Measurements from ENCODE around the gene KLHDC7B. TPM values are rescaled to one million over a fixed set of nuclear protein-coding genes. Genes with fewer than 3 reads are reported as not detected.

Gene KLHDC7B
- total and polyA plus RNA-seq, 2 of the 13 experiments (the other 11 are each of a cell fraction or from before 2014, with no cell fraction given), result 0.11 TPM; not detected in 1

DNA sequence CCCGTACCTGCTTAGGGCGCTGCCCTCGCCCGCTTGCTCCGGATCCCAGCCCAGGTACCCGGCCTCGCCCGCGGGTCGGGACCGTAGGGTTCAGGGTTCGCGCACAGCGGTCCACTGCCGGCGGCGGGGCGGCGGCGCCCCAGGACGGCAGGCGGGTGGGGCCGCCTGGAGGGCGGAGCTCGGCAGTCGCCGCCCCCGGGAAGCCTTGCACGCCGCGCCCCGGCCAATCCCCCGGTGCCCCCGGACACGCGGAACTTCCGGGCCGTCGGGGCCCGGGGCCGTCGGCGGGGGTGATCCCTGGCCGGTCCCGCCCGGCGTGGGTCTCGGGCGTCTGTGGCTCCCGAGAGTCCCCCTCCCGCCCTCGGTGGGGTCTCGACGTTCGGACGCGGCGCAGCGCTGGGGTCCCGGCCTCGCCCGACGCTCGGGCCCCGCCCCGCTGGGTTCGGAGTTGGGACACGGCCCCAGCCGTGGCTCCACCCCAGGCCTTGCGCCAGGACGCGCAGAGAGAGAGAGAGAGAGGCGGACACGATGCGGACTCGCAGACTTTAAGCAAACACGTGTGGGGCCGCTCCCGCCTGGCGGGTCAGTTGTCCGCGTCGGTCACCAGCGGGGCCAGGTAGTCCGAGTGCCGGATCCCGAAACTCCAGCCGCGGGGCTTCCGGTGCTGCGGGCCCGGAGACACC lies 15.7 kb upstream of the KLHDC7B start, which contains the start of gene TYMP (continued):
- peak; percentile 50; the same call in 1 of the 2 replicates for TF ChIP-seq ESRRA (CRISPR knock-in tag; IDR thresholded peaks at IDR 0.05; ENCODE audit: low read depth)
- TF ChIP-seq AGO2 (optimal IDR thresholded peaks at IDR 0.05; ENCODE audit: low read depth, low read length), result peak; percentile 86
- peak; percentile 88 for TF ChIP-seq MYPOP (CRISPR knock-in tag; IDR thresholded peaks at IDR 0.05)
- no peak for TF ChIP-seq ZNF512B (CRISPR knock-in tag; IDR thresholded peaks at IDR 0.05; ENCODE audit: borderline replicate concordance)
- TF ChIP-seq, protein P1, sequence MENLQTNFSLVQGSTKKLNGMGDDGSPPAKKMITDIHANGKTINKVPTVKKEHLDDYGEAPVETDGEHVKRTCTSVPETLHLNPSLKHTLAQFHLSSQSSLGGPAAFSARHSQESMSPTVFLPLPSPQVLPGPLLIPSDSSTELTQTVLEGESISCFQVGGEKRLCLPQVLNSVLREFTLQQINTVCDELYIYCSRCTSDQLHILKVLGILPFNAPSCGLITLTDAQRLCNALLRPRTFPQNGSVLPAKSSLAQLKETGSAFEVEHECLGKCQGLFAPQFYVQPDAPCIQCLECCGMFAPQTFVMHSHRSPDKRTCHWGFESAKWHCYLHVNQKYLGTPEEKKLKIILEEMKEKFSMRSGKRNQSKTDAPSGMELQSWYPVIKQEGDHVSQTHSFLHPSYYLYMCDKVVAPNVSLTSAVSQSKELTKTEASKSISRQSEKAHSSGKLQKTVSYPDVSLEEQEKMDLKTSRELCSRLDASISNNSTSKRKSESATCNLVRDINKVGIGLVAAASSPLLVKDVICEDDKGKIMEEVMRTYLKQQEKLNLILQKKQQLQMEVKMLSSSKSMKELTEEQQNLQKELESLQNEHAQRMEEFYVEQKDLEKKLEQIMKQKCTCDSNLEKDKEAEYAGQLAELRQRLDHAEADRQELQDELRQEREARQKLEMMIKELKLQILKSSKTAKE (CRISPR knock-in tag; IDR thresholded peaks at IDR 0.05; ENCODE audit: borderline replicate concordance), result no peak
- TF ChIP-seq, protein P2, sequence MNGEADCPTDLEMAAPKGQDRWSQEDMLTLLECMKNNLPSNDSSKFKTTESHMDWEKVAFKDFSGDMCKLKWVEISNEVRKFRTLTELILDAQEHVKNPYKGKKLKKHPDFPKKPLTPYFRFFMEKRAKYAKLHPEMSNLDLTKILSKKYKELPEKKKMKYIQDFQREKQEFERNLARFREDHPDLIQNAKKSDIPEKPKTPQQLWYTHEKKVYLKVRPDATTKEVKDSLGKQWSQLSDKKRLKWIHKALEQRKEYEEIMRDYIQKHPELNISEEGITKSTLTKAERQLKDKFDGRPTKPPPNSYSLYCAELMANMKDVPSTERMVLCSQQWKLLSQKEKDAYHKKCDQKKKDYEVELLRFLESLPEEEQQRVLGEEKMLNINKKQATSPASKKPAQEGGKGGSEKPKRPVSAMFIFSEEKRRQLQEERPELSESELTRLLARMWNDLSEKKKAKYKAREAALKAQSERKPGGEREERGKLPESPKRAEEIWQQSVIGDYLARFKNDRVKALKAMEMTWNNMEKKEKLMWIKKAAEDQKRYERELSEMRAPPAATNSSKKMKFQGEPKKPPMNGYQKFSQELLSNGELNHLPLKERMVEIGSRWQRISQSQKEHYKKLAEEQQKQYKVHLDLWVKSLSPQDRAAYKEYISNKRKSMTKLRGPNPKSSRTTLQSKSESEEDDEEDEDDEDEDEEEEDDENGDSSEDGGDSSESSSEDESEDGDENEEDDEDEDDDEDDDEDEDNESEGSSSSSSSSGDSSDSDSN (CRISPR knock-in tag; IDR thresholded peaks at IDR 0.05), result peak; percentile 84; the same call in 1 of the 2 replicates
- no peak; the same call in 1 of the 2 replicates for TF ChIP-seq ZNF724P (CRISPR knock-in tag; IDR thresholded peaks at IDR 0.05; ENCODE audit: borderline replicate concordance)
- TF ChIP-seq ATF1 (CRISPR knock-in tag; IDR thresholded peaks at IDR 0.05), result no peak
- no peak for TF ChIP-seq THYN1 (CRISPR knock-in tag; IDR thresholded peaks at IDR 0.05; ENCODE audit: borderline replicate concordance, low read depth)
- TF ChIP-seq, protein P3, sequence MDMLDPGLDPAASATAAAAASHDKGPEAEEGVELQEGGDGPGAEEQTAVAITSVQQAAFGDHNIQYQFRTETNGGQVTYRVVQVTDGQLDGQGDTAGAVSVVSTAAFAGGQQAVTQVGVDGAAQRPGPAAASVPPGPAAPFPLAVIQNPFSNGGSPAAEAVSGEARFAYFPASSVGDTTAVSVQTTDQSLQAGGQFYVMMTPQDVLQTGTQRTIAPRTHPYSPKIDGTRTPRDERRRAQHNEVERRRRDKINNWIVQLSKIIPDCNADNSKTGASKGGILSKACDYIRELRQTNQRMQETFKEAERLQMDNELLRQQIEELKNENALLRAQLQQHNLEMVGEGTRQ (IDR thresholded peaks at IDR 0.05; ENCODE audit: low read depth, low read length), result no peak
- TF ChIP-seq, protein P3 (CRISPR knock-in tag; IDR thresholded peaks at IDR 0.05; ENCODE audit: borderline replicate concordance), result no peak
- TF ChIP-seq, protein P4, sequence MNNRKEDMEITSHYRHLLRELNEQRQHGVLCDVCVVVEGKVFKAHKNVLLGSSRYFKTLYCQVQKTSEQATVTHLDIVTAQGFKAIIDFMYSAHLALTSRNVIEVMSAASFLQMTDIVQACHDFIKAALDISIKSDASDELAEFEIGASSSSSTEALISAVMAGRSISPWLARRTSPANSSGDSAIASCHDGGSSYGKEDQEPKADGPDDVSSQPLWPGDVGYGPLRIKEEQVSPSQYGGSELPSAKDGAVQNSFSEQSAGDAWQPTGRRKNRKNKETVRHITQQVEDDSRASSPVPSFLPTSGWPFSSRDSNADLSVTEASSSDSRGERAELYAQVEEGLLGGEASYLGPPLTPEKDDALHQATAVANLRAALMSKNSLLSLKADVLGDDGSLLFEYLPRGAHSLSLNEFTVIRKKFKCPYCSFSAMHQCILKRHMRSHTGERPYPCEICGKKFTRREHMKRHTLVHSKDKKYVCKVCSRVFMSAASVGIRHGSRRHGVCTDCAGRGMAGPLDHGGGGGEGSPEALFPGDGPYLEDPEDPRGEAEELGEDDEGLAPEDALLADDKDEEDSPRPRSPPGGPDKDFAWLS (CRISPR knock-in tag; IDR thresholded peaks at IDR 0.05; ENCODE audit: borderline replicate concordance), result peak; percentile 20; the same call in 1 of the 2 replicates
- peak; percentile 48; the same call in 1 of the 2 replicates for TF ChIP-seq POGZ (CRISPR knock-in tag; IDR thresholded peaks at IDR 0.05)
- TF ChIP-seq KMT2B (CRISPR knock-in tag; IDR thresholded peaks at IDR 0.05), result no peak
